HL-60/S4 (cell line): Measurements from ENCODE around the gene GLUD1.
"Not testable (repeated sequence)": the region's sequence is repeated elsewhere in the genome, so short reads cannot be mapped to it uniquely, and the experiment has no call there.

ENCODE experiments used
- in situ Hi-C: fragments of 300-500 bp; cut with MboI; formaldehyde crosslinking; loops from 2 replicates; pipeline ENCODE4 v1.14.3; 2022; ENCODE audit warnings: low sequenced_read_pairs

Gene GLUD1

DNA sequence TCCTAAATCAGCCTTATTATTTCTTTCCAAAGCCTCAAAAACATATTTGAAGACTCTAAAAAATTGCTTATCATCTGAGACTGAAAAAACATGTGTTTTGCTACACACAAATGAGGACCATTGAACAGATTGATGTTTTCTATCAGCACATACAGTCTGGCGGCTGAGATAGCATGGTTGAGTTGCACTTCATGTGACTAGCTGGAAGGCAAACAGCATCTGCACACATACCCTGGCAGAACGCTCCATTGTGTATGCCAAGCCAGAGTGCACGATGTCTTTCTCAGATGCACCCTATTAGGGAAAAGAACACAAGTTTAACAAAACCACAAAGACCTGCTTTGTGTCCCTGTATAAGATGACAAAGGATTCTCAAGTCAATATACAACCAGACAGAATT, 41.5 kb downstream of the GLUD1 start:
- in situ Hi-C loops, result no loop called here

- in situ Hi-C loops, result no loop called here
Observed at GRCh38 chr10:87045434-87045938, 49.2 kb downstream of the GLUD1 start.

GRCh38 chr10:87043579-87043978, 51.1 kb downstream of the GLUD1 start:
- in situ Hi-C loops, result not testable (repeated sequence)

- in situ Hi-C loops, result no loop called here
Observed at GRCh38 chr10:87038786-87039185, 55.9 kb downstream of the GLUD1 start.

- in situ Hi-C loops, result no loop called here
Observed at GRCh38 chr10:87038286-87038717, 56.3 kb downstream of the GLUD1 start.

GRCh38 chr10:87036623-87037022, 58.0 kb downstream of the GLUD1 start:
- in situ Hi-C loops, result no loop called here

GRCh38 chr10:87030912-87031635, 63.6 kb downstream of the GLUD1 start:
- in situ Hi-C loops, result no loop called here

- in situ Hi-C loops, result not testable (repeated sequence)
Observed at GRCh38 chr10:87030419-87030818, 64.2 kb downstream of the GLUD1 start.

- in situ Hi-C loops, result not testable (repeated sequence)
Observed at GRCh38 chr10:87026747-87027508, 67.7 kb downstream of the GLUD1 start.

- in situ Hi-C loops, result not testable (repeated sequence)
Observed at GRCh38 chr10:87025285-87025958, 69.2 kb downstream of the GLUD1 start.

DNA sequence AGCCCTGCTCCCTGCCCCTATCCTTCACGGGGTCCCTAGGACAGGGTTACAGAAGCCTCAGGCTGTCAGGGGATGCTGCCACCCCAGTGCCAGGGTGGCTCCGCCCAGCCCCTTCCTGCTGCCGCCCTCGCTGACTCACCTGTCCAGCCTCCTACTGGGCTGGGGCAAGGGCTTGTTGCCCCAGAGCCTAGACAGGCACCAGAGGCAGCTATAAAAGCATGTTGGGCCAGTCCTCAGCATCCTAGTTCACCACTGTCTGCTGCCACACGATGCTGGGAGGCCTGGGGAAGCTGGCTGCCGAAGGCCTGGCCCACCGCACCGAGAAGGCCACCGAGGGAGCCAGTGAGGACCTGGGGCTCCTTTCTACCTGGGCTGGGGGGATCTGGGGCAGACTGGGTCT, 74.6 kb downstream of the GLUD1 start, which contains the start of gene FAM25A:
TSS of gene FAM25A (plus strand) at position 239 of the 400 bp plus-strand sequence. CDS start at position 270, 31 bp downstream.
- in situ Hi-C loops, result not testable (repeated sequence)

GRCh38 chr10:87019504-87019903, 75.1 kb downstream of the GLUD1 start:
- in situ Hi-C loops, result not testable (repeated sequence)

DNA sequence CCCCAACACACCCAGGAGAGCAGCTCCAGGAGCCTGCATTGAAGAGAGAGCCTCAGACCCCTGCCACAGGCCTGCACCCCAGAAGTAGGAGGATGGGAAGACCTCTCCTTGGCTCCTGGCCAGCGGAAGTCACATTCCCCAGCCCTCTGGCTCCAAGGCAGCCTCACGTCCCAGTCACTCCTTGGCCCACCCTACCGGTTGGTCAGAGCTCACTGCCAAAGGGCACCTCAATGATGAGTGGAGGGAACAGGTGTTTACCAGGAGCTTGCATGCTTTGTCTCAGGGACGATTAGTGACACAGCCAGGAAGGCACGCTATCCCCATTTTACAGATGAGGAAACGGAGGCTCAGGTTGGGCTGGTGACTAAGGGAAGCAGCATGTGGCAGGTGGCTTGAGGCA, 75.6 kb downstream of the GLUD1 start:
- in situ Hi-C loops, result not testable (repeated sequence)

DNA sequence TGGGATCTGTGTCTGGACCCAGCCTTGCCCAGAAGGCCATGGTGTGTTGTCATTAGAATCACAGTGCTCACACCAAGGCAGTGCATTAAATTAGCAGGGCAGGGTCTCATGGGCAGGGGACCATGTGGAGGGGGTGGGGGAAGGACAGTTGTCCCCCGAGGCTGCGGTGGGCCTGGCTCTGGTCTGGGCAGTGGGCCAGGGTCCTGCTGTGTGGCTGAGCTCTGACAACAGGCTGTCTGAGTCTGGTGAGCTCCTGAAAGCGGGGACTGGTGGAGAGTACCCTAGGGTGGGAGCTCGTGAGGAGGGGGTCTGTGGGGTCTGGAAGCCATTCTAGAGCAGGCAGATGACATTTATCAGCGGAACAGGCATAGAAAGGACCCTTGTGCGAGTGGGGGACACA, 76.5 kb downstream of the GLUD1 start:
- in situ Hi-C loops, result not testable (repeated sequence)

- in situ Hi-C loops, result not testable (repeated sequence)
Observed at GRCh38 chr10:87014986-87015716, 79.5 kb downstream of the GLUD1 start.

- in situ Hi-C loops, result not testable (repeated sequence)
Observed at GRCh38 chr10:87013528-87013927, 81.1 kb downstream of the GLUD1 start.

DNA sequence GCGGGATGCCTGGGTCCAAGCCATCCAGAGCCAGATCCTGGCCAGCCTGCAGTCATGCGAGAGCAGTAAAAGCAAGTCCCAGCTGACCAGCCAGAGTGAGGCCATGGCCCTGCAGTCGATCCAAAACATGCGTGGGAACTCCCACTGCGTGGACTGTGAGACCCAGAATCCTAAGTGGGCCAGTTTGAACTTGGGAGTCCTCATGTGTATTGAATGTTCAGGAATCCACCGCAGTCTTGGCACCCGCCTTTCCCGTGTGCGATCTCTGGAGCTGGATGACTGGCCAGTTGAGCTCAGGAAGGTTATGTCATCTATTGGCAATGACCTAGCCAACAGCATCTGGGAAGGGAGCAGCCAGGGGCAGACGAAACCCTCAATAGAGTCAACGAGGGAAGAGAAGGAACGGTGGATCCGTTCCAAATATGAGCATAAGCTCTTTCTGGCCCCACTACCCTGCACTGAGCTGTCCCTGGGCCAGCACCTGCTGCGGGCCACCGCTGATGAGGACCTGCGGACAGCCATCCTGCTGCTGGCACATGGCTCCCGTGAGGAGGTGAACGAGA, 85.4 kb downstream of the GLUD1 start:
- in situ Hi-C loops, result not testable (repeated sequence)

- in situ Hi-C loops, result not testable (repeated sequence)
Observed at GRCh38 chr10:87008303-87008702, 86.3 kb downstream of the GLUD1 start.

GRCh38 chr10:87007674-87008073, 87.0 kb downstream of the GLUD1 start:
- in situ Hi-C loops, result not testable (repeated sequence)

- in situ Hi-C loops, result not testable (repeated sequence)
Observed at GRCh38 chr10:87007124-87007523, 87.5 kb downstream of the GLUD1 start.
